Gastrocnemius medialis (tissue), 4 donors: ENCODE measurements around the gene OR51S1. TPM values are rescaled to one million over a fixed set of nuclear protein-coding genes. Genes with fewer than 3 reads are reported as not detected.

ENCODE experiments used
- ATAC-seq, 2 donors: fragments of 150-250 bp; one replicate each; pipeline ENCODE4 v1.9.1; 2016
- DNase-seq, 2 donors: peaks; one replicate each; pipeline ENCODE4 v3.0.0-alpha.2; 2019
- H3K27ac ChIP-seq, 4 donors: fragments of 200-600 bp; sonication (generic); 1 replicate in 1 of 4; 2 replicates in 3 of 4; pipeline ENCODE4 v1.5.1; 2016 to 2018; ENCODE audit warnings: mild to moderate bottlenecking in 2 of 4, moderate library complexity in 1 of 4
- H3K27me3 ChIP-seq, 3 donors: fragments of 200-600 bp; sonication (generic) in 2 of 3; 1 replicate in 1 of 3; 2 replicates in 2 of 3; pipeline versions ENCODE4 v1.5.1 to v1.6.0; 2016 to 2019; ENCODE audit warnings: mild to moderate bottlenecking in 1 of 3, moderate library complexity in 1 of 3
- H3K36me3 ChIP-seq, 2 donors: fragments of 200-600 bp; sonication (generic) in 1 of 2; one replicate each; pipeline ENCODE4 v1.5.1; 2017 to 2018
- H3K4me1 ChIP-seq, 2 donors: fragments of 200-600 bp; sonication (generic) in 1 of 2; one replicate each; pipeline ENCODE4 v1.5.1; 2016 to 2017; ENCODE audit warnings: mild to moderate bottlenecking in 2 of 2
- H3K4me3 ChIP-seq, 4 donors: fragments of 200-600 bp; sonication (generic) in 3 of 4; 1 replicate in 1 of 4; 2 replicates in 3 of 4; pipeline ENCODE4 v1.5.1; 2016 to 2019; ENCODE audit warnings: mild to moderate bottlenecking in 2 of 4
- H3K9me3 ChIP-seq, 3 donors: fragments of 200-600 bp; sonication (generic) in 2 of 3; 1 replicate in 1 of 3; 2 replicates in 2 of 3; pipeline ENCODE4 v1.5.1; 2016 to 2019
- CTCF ChIP-seq, 5 experiments: fragments of 450-650 bp in 3 of 5; fragments of 200-600 bp in 2 of 5; sonication (generic) in 2 of 5; IDR thresholded peaks in 4 of 5; conservative IDR thresholded peaks in 1 of 5; 1 replicate in 4 of 5; 2 replicates in 1 of 5; pipeline ENCODE4 v1.5.1; 2016 to 2019; ENCODE audit warnings: antibody characterized with exemption in 5 of 5, mild to moderate bottlenecking in 3 of 5, moderate library complexity in 3 of 5
- POLR2A ChIP-seq, 2 donors: fragments of 450-650 bp; IDR thresholded peaks; one replicate each; pipeline ENCODE4 v1.6.1; 2017; ENCODE audit warnings: antibody characterized with exemption in 2 of 2, mild to moderate bottlenecking in 2 of 2, moderate library complexity in 2 of 2
- in situ Hi-C, 4 donors: fragments of 200-750 bp; cut with MboI; loops; one replicate each; pipeline versions ENCODE4 v1.15.0 to v1.8.0; 2017; ENCODE audit warnings: low sequenced_read_pairs in 4 of 4
- intact Hi-C: fragments of 100-400 bp; cut with DNase I; formaldehyde crosslinking; loops from one replicate; pipeline ENCODE4 v1.15.1; 2023; ENCODE audit warnings: low total_unique reads
- total RNA-seq, 4 donors: library from RNA; depleted of rRNA; stranded (reverse); fragments of >200 nt; gene quantifications; one replicate each; pipeline versions ENCODE4 v1.1.0 to v1.2.3, GENCODE V29; 2016

OR51S1 gene
- total RNA-seq, 4 donors from 2014 or later: not detected

DNA sequence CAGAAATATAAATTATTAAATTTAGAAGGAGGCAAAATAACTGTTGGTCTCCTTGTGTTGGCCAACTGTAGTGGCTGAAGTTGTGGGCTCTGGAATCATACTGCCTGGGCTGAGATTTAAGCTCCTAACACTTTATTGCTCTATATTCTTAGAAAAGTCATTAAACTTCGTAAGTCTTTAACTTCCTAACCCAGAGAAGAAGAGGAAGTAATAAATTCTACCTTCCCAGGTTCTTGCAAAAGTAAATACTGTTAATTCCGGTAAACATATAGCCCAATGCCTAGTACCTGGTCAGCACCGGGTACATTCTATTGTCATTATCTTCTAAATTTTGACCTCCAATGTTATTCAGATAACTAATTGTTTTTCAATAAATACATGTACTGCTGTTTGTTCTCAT, 37.2 kb upstream of the OR51S1 start:
- ATAC-seq: no peak
- no peak for DNase-seq
- no peaks in the 10 kb centered on the region for H3K27me3 ChIP-seq
- in situ Hi-C loops (no loop called here), intact Hi-C loops (no loop called here)
- no peaks in the 10 kb centered on the region for H3K9me3 ChIP-seq
- H3K4me1 ChIP-seq: no peaks in the 10 kb centered on the region
- H3K4me3 ChIP-seq: no peak overlapping the region
- no peak overlapping the region for H3K27ac ChIP-seq
- TF ChIP-seq POLR2A (IDR thresholded peaks at IDR 0.05): no peak
- no peak for TF ChIP-seq CTCF (IDR thresholded peaks at IDR 0.05 in 4 of 5, conservative IDR thresholded peaks at IDR 0.05 in 1 of 5)
- no peaks in the 10 kb centered on the region for H3K36me3 ChIP-seq

DNA sequence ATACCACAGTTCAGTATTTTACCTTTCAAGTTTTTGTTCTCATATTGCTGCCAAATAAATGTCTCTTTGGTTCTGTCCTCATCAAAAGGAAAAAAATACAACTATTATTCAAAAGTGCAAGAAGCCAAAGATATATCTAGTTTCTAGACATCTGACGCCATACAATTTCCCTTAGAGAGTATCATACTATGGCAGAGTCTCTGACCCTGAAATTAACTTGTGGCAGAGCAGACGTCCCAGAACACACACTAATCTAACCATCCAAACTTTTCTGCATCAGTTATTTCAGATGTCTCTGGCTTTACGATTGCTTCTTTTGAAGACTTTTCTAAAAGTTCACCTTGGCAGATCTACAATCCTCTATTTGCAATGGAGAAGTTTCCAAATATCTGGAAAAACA, 35.4 kb upstream of the OR51S1 start:
- no peaks in the 10 kb centered on the region for H3K27me3 ChIP-seq
- H3K9me3 ChIP-seq: no peaks in the 10 kb centered on the region
- in situ Hi-C loops (no loop called here), intact Hi-C loops (no loop called here)
- no peak for TF ChIP-seq POLR2A (IDR thresholded peaks at IDR 0.05)
- no peak for TF ChIP-seq CTCF (IDR thresholded peaks at IDR 0.05 in 4 of 5, conservative IDR thresholded peaks at IDR 0.05 in 1 of 5)
- ATAC-seq (no peak), DNase-seq (no peak)
- no peak overlapping the region for H3K27ac ChIP-seq
- H3K36me3 ChIP-seq: no peaks in the 10 kb centered on the region
- no peak overlapping the region for H3K4me3 ChIP-seq
- no peaks in the 10 kb centered on the region for H3K4me1 ChIP-seq

DNA sequence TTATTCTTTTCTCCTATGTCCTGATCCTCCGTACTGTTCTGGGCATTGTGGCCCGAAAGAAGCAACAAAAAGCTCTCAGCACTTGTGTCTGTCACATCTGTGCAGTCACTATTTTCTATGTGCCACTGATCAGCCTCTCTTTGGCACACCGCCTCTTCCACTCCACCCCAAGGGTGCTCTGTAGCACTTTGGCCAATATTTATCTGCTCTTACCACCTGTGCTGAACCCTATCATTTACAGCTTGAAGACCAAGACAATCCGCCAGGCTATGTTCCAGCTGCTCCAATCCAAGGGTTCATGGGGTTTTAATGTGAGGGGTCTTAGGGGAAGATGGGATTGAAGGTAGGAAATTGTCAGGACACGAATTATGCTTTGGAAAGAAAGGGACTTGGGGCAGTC, 33.5 kb upstream of the OR51S1 start:
- in situ Hi-C loops (no loop called here), intact Hi-C loops (no loop called here)
- Histone ChIP-seq H3K36me3 (no peaks in the 10 kb centered on the region), H3K4me3 (no peak overlapping the region), H3K27ac (no peak overlapping the region), H3K9me3 (no peaks in the 10 kb centered on the region), H3K4me1 (no peaks in the 10 kb centered on the region), H3K27me3 (no peaks in the 10 kb centered on the region)
- no peak for TF ChIP-seq POLR2A (IDR thresholded peaks at IDR 0.05)
- TF ChIP-seq CTCF (IDR thresholded peaks at IDR 0.05 in 4 of 5, conservative IDR thresholded peaks at IDR 0.05 in 1 of 5): no peak
- ATAC-seq: no peak
- DNase-seq: no peak

DNA sequence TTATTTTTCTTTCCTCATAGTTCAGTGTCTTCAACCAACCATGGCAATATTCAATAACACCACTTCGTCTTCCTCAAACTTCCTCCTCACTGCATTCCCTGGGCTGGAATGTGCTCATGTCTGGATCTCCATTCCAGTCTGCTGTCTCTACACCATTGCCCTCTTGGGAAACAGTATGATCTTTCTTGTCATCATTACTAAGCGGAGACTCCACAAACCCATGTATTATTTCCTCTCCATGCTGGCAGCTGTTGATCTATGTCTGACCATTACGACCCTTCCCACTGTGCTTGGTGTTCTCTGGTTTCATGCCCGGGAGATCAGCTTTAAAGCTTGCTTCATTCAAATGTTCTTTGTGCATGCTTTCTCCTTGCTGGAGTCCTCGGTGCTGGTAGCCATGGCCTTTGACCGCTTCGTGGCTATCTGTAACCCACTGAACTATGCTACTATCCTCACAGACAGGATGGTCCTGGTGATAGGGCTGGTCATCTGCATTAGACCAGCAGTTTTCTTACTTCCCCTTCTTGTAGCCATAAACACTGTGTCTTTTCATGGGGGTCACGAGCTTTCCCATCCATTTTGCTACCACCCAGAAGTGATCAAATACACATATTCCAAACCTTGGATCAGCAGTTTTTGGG, 33.0 kb upstream of the OR51S1 start, which contains the start of gene OR51T1:
OR51T1 (plus strand) TSS at position 41 of the 641 bp plus-strand sequence; CDS start at position 41, 0 bp downstream.
- intact Hi-C loops: no loop called here
- ATAC-seq (no peak), DNase-seq (no peak)
- H3K9me3 ChIP-seq: no peaks in the 10 kb centered on the region
- in situ Hi-C loops: no loop called here
- H3K36me3 ChIP-seq: no peaks in the 10 kb centered on the region
- H3K27ac ChIP-seq: no peak within 1 kb of the TSS
- TF ChIP-seq CTCF (IDR thresholded peaks at IDR 0.05 in 4 of 5, conservative IDR thresholded peaks at IDR 0.05 in 1 of 5) (no peak), POLR2A (IDR thresholded peaks at IDR 0.05) (no peak)
- no peak within 1 kb of the TSS for H3K4me3 ChIP-seq
- no peaks in the 10 kb centered on the region for H3K27me3 ChIP-seq
- H3K4me1 ChIP-seq: no peaks in the 10 kb centered on the region

GRCh38 chr11:4881188-4881587, 32.2 kb upstream of the OR51S1 start:
- intact Hi-C loops (no loop called here), in situ Hi-C loops (no loop called here)
- TF ChIP-seq POLR2A (IDR thresholded peaks at IDR 0.05) (no peak), CTCF (IDR thresholded peaks at IDR 0.05 in 4 of 5, conservative IDR thresholded peaks at IDR 0.05 in 1 of 5) (no peak)
- Histone ChIP-seq H3K4me3 (no peak overlapping the region), H3K36me3 (no peaks in the 10 kb centered on the region), H3K9me3 (no peaks in the 10 kb centered on the region), H3K27me3 (no peaks in the 10 kb centered on the region), H3K27ac (no peak overlapping the region), H3K4me1 (no peaks in the 10 kb centered on the region)
- ATAC-seq (no peak), DNase-seq (no peak)
